Fibroblast of pulmonary artery (primary cell): ENCODE results near the gene ATXN10.

Source experiments
- DNase-seq: peaks from one replicate; pipeline ENCODE4 v3.0.0-alpha.2; 2010; ENCODE audit warnings: low read depth
- H3K4me3 ChIP-seq: replicated peaks from 2 replicates; pipeline ENCODE4 v1.5.1; 2011; ENCODE audit warnings: low read depth, mild to moderate bottlenecking, control low read depth, low read length, moderate library complexity
- CTCF ChIP-seq: IDR thresholded peaks from 2 replicates; pipeline ENCODE4 v1.5.1; 2011; ENCODE audit warnings: mild to moderate bottlenecking, control low read depth, low read length, inconsistent platforms; ENCODE audit errors: missing control alignments

ATXN10 gene

GRCh38 chr22:45768490-45768889, 96.9 kb downstream of the ATXN10 start:
- DNase-seq = no peak
- TF ChIP-seq CTCF = no peak

GRCh38 chr22:45769569-45770210, 98.1 kb downstream of the ATXN10 start:
- H3K4me3 ChIP-seq = no peak overlapping the region
- DNase-seq = no peak
- no peak for TF ChIP-seq CTCF

More at GRCh38 chr22:45768490-45768889, 96.9 kb downstream of the ATXN10 start:
- H3K4me3 ChIP-seq = no peak overlapping the region

DNA sequence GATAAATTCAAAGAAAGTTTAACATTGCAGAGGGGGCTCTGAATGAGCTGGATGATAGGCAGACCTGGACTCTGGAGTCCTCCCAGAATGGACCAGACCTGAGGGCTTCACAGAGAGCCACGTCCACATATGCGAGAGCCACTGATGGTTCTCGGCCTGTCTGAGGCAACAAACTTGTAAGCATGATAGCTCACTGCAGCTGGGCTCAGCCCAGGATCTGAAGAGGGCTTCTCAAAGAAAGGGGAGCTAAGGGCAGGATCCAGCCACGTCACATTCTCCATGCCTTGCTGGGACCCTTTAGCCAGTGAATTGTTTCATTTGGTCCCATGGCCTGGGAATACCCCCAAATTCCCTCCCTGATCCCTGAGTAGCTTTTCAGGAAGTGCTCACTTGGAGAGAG, 98.9 kb downstream of the ATXN10 start:
- no peak for DNase-seq
- TF ChIP-seq CTCF = no peak
- no peak overlapping the region for H3K4me3 ChIP-seq

GRCh38 chr22:45771057-45771456, 99.4 kb downstream of the ATXN10 start:
- no peak for DNase-seq
- no peak overlapping the region for H3K4me3 ChIP-seq
- TF ChIP-seq CTCF = no peak

- TF ChIP-seq CTCF = no peak
- no peak for DNase-seq
- H3K4me3 ChIP-seq = no peak overlapping the region
These were observed 100.1 kb downstream of the ATXN10 start for GRCh38 chr22:45771711-45772110.

- DNase-seq = no peak
- H3K4me3 ChIP-seq = no peak overlapping the region
- TF ChIP-seq CTCF = no peak
These were observed 101.1 kb downstream of the ATXN10 start for GRCh38 chr22:45772743-45773142.

DNA sequence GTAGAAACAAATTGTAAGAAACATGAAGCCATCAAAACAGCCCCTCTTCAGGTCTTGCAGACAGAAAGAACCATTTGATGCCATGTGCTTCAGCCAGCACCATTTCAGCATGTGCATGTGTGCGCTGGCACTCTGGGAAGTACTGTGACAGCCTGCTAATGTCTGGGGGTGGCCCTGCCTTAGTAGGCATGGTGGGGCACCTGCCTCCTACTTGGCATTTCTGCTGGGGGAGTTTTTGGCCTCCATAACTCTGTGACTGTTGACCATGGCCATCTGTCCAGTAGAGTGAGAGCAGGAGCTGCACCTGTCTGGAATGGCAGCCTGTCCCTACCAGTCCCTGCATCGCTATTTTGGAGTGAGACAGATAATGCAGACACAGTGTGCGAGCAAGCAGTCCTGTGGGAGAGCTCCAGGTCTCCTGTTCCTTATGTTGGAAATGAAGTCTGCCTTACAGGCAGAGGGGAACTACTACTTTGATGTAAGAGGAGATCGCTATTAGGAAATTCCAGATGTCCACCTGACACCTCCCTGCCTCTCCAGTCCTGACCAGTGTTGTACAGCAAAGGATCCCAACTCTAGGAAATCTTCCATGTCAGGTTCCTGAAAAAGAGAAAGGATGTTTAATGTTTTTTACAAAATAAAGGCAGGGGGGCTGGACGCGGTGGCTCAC, 102.5 kb downstream of the ATXN10 start:
- TF ChIP-seq CTCF = no peak
- no peak for DNase-seq
- no peak overlapping the region for H3K4me3 ChIP-seq
